WTC11 (cell line): ENCODE data around the gene CTNND2. TPM values are rescaled to one million over a fixed set of nuclear protein-coding genes. Genes with fewer than 3 reads are reported as not detected.

ENCODE experiments used
- ATAC-seq: fragments of 200-7000 bp; cut with Tn5 transposase; 2 replicates; pipeline ENCODE4 v1.10.0; 2021; ENCODE audit warnings: mild to moderate bottlenecking, moderate library complexity
- CTCF ChIA-PET: fragments of 300-600 bp; sonication (Branson Sonifier 250); formaldehyde crosslinking; loops from one replicate; lab custom pipeline; 2021; ENCODE audit warnings: antibody characterized with exemption; lab: Charles Lee
- POLR2A ChIA-PET: fragments of 350-600 bp; sonication (Branson Sonifier 250); formaldehyde crosslinking; loops from one replicate; lab custom pipeline; 2021; ENCODE audit warnings: antibody characterized with exemption; lab: Charles Lee
- DNase-seq: peaks from one replicate; pipeline ENCODE4 v3.0.0; 2021; ENCODE audit warnings: low spot score
- H3K27ac Mint-ChIP-seq: 2 replicates; pipeline ENCODE4 v1.8.0; 2021; ENCODE audit warnings: mixed read lengths
- H3K27me3 Mint-ChIP-seq: 2 replicates; pipeline ENCODE4 v1.8.0; 2021; ENCODE audit warnings: low read depth, mild to moderate bottlenecking, moderate library complexity, mixed read lengths
- H3K36me3 Mint-ChIP-seq: 2 replicates; pipeline ENCODE4 v1.8.0; 2021; ENCODE audit warnings: mixed read lengths
- H3K4me1 Mint-ChIP-seq: 2 replicates; pipeline ENCODE4 v1.8.0; 2022; ENCODE audit warnings: mixed read lengths
- H3K4me3 Mint-ChIP-seq: 2 replicates; pipeline ENCODE4 v1.8.0; 2021; ENCODE audit warnings: mild to moderate bottlenecking, moderate library complexity, mixed read lengths
- H3K9me3 Mint-ChIP-seq: 2 replicates; pipeline ENCODE4 v1.8.0; 2021; ENCODE audit warnings: mixed read lengths
- ATF6 ChIP-seq: sonication (generic); formaldehyde crosslinking; IDR thresholded peaks from 2 replicates; pipeline ENCODE4 v1.8.1; 2023; ENCODE audit warnings: mild to moderate bottlenecking, missing genetic modification reagents
- CDX4 ChIP-seq: fragments of 250-450 bp; sonication (Bioruptor Pico); IDR thresholded peaks from 2 replicates; pipeline ENCODE4 v1.9.0; 2021; ENCODE audit warnings: moderate library complexity, mild to moderate bottlenecking, inconsistent platforms, borderline replicate concordance
- CREM ChIP-seq: sonication (generic); formaldehyde crosslinking; IDR thresholded peaks from 2 replicates; pipeline ENCODE4 v1.8.1; 2022; ENCODE audit warnings: mild to moderate bottlenecking, missing genetic modification reagents, moderate library complexity
- ETV6 ChIP-seq: sonication (generic); formaldehyde crosslinking; IDR thresholded peaks from 2 replicates; pipeline ENCODE4 v1.8.1; 2022; ENCODE audit warnings: mild to moderate bottlenecking, missing genetic modification reagents
- FOXJ3 ChIP-seq: sonication (generic); formaldehyde crosslinking; IDR thresholded peaks from 2 replicates; pipeline ENCODE4 v1.9.0; 2021; ENCODE audit warnings: missing genetic modification reagents, mild to moderate bottlenecking, borderline replicate concordance
- GABPB1 ChIP-seq: sonication (generic); formaldehyde crosslinking; IDR thresholded peaks from 2 replicates; pipeline ENCODE4 v1.8.1; 2023; ENCODE audit warnings: mild to moderate bottlenecking, missing genetic modification reagents
- HMGA2 ChIP-seq: fragments of 250-450 bp; sonication (Bioruptor Pico); IDR thresholded peaks from 2 replicates; pipeline ENCODE4 v1.4.0; 2021; ENCODE audit warnings: mild to moderate bottlenecking, moderate library complexity
- IRF1 ChIP-seq: sonication (generic); formaldehyde crosslinking; IDR thresholded peaks from 2 replicates; pipeline ENCODE4 v1.8.0; 2023; ENCODE audit warnings: missing genetic modification reagents
- IRF2 ChIP-seq: sonication (generic); formaldehyde crosslinking; IDR thresholded peaks from 2 replicates; pipeline ENCODE4 v1.8.0; 2022; ENCODE audit warnings: low read depth, missing genetic modification reagents, borderline replicate concordance
- JUN ChIP-seq: sonication (generic); formaldehyde crosslinking; IDR thresholded peaks from 2 replicates; pipeline ENCODE4 v1.8.0; 2023; ENCODE audit warnings: mild to moderate bottlenecking, missing genetic modification reagents
- NR3C1 ChIP-seq: sonication (generic); formaldehyde crosslinking; conservative IDR thresholded peaks from 2 replicates; pipeline ENCODE4 v1.8.1; 2023; ENCODE audit warnings: low read depth, mild to moderate bottlenecking, missing genetic modification reagents
- OVOL2 ChIP-seq: fragments of 250-450 bp; sonication (Bioruptor Pico); IDR thresholded peaks from 2 replicates; pipeline ENCODE4 v1.9.0; 2021; ENCODE audit warnings: mild to moderate bottlenecking, borderline replicate concordance
- PRRX2 ChIP-seq: fragments of 250-450 bp; sonication (Bioruptor Pico); IDR thresholded peaks from 2 replicates; pipeline ENCODE4 v1.8.0; 2021; ENCODE audit warnings: mild to moderate bottlenecking
- SMAD4 ChIP-seq: sonication (generic); formaldehyde crosslinking; IDR thresholded peaks from 2 replicates; pipeline ENCODE4 v1.8.0; 2022; ENCODE audit warnings: mild to moderate bottlenecking, missing genetic modification reagents
- TCF7 ChIP-seq: sonication (generic); formaldehyde crosslinking; IDR thresholded peaks from 2 replicates; pipeline ENCODE4 v1.8.0; 2022; ENCODE audit warnings: mild to moderate bottlenecking, low read depth, missing genetic modification reagents, moderate library complexity
- TEAD4 ChIP-seq: sonication (generic); formaldehyde crosslinking; IDR thresholded peaks from 2 replicates; pipeline ENCODE4 v1.8.0; 2022; ENCODE audit warnings: mild to moderate bottlenecking, missing genetic modification reagents
- TP53 ChIP-seq: sonication (generic); formaldehyde crosslinking; IDR thresholded peaks from 2 replicates; pipeline ENCODE4 v1.8.1; 2023; ENCODE audit warnings: mild to moderate bottlenecking, missing genetic modification reagents
- ZNF396 ChIP-seq: fragments of 250-450 bp; sonication (Bioruptor Pico); IDR thresholded peaks from 2 replicates; pipeline ENCODE4 v1.8.0; 2021; ENCODE audit warnings: mild to moderate bottlenecking, moderate library complexity, borderline replicate concordance
- ZNF416 ChIP-seq: fragments of 250-450 bp; sonication (Bioruptor Pico); IDR thresholded peaks from 2 replicates; pipeline ENCODE4 v1.9.0; 2021; ENCODE audit warnings: mild to moderate bottlenecking, inconsistent platforms
- total RNA-seq: library from RNA; stranded (reverse); gene quantifications from 3 replicates; pipeline ENCODE4 v1.2.3, GENCODE V29; 2021
- TF ChIP-seq, protein P1 (sequence below): sonication (generic); formaldehyde crosslinking; IDR thresholded peaks from 2 replicates; pipeline ENCODE4 v1.8.0; 2023; ENCODE audit warnings: mild to moderate bottlenecking, missing genetic modification reagents

CTNND2 gene
- total RNA-seq, 1 experiment from 2014 or later: 11.9 TPM

DNA sequence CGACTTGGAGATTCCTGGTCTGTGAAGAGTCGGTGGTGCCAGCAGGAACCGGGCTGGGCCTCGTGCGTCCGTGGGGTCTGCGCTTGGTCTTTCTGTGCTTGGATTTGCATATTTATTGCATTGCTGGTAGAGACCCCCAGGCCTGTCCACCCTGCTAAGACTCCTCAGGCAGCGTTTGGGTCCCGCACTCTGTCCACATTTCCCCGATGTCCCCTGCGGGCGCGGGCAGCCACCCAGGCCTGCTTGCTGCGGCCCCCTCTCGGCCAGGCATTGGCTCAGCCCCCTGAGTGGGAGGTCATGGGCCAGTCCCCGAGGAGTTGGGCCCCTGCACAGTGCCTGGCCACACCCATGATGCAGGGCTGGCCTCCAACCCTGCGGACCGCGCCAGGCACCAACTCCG, 27.4 kb upstream of the CTNND2 start:
- DNase-seq: no peak
- no peak overlapping the region for H3K27ac Mint-ChIP-seq
- TF ChIP-seq TEAD4 (CRISPR knock-in tag): no peak
- no peak for TF ChIP-seq ZNF396
- TF ChIP-seq HMGA2 (CRISPR knock-in tag): no peak
- no peak for TF ChIP-seq PRRX2 (CRISPR knock-in tag)
- TF ChIP-seq, protein P1, sequence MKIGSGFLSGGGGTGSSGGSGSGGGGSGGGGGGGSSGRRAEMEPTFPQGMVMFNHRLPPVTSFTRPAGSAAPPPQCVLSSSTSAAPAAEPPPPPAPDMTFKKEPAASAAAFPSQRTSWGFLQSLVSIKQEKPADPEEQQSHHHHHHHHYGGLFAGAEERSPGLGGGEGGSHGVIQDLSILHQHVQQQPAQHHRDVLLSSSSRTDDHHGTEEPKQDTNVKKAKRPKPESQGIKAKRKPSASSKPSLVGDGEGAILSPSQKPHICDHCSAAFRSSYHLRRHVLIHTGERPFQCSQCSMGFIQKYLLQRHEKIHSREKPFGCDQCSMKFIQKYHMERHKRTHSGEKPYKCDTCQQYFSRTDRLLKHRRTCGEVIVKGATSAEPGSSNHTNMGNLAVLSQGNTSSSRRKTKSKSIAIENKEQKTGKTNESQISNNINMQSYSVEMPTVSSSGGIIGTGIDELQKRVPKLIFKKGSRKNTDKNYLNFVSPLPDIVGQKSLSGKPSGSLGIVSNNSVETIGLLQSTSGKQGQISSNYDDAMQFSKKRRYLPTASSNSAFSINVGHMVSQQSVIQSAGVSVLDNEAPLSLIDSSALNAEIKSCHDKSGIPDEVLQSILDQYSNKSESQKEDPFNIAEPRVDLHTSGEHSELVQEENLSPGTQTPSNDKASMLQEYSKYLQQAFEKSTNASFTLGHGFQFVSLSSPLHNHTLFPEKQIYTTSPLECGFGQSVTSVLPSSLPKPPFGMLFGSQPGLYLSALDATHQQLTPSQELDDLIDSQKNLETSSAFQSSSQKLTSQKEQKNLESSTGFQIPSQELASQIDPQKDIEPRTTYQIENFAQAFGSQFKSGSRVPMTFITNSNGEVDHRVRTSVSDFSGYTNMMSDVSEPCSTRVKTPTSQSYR: no peak
- no peak for TF ChIP-seq CDX4 (CRISPR knock-in tag)
- TF ChIP-seq TP53 (CRISPR knock-in tag): no peak
- TF ChIP-seq GABPB1 (CRISPR knock-in tag): no peak
- no peak for TF ChIP-seq ATF6 (CRISPR knock-in tag)
- TF ChIP-seq ETV6 (CRISPR knock-in tag): no peak
- no peak for TF ChIP-seq JUN (CRISPR knock-in tag)
- no peak for TF ChIP-seq IRF2
- TF ChIP-seq FOXJ3 (CRISPR knock-in tag): no peak
- TF ChIP-seq IRF1 (CRISPR knock-in tag): no peak
- TF ChIP-seq ZNF416 (CRISPR knock-in tag): no peak
- no peak for TF ChIP-seq SMAD4 (CRISPR knock-in tag)
- TF ChIP-seq, all 79 proteins: peak for 0
- Mint-ChIP-seq H3K9me3 (no peaks in the 10 kb centered on the region), H3K36me3 (no peaks in the 10 kb centered on the region), H3K27me3 (no peaks in the 10 kb centered on the region), H3K4me1 (no peaks in the 10 kb centered on the region; the same call in 1 of the 2 replicates), H3K4me3 (no peak overlapping the region)
- CTCF ChIA-PET: no interaction called here
- POLR2A ChIA-PET: no interaction called here
- ATAC-seq: no peak; the same call in 1 of the 2 replicates

DNA sequence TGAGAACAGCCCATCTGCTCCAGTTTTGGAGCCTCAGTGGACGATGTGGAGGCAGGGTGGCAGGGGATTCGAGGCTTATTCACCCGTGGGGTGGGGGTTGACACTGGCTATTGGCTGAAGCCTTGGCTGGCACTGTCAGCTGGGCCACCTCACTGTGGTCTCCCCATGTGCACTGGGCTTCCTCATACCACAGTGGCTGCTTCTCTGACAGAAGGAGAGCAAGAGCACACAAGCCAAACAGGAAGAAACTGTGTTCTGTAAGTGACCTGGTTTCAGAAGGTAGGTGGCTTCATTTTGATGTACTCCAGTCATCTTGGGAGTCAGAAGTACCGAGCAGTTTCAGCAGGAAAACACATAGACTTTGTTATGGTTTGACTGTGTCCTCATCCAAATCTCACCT, 24.7 kb upstream of the CTNND2 start:
- Mint-ChIP-seq H3K4me1 (no peaks in the 10 kb centered on the region; the same call in 1 of the 2 replicates), H3K4me3 (no peak overlapping the region), H3K27ac (no peak overlapping the region), H3K27me3 (no peaks in the 10 kb centered on the region), H3K36me3 (no peaks in the 10 kb centered on the region), H3K9me3 (peaks cover 4% of the 10 kb centered on the region)
- no peak for TF ChIP-seq CREM
- TF ChIP-seq OVOL2 (CRISPR knock-in tag): no peak
- TF ChIP-seq PRRX2 (CRISPR knock-in tag): no peak
- TF ChIP-seq NR3C1 (CRISPR knock-in tag): no peak
- TF ChIP-seq TCF7: no peak
- ChIA-PET POLR2A (no interaction called here), CTCF (no interaction called here)
- ATAC-seq: no peak
- no peak for DNase-seq
